GM18499 (cell line): ENCODE measurements around the gene MLX.

Experiments used
- ATAC-seq: cut with Tn5 transposase; IDR thresholded peaks from one replicate; pipeline ENCODE4 v1.9.1; 2021; ENCODE audit warnings: moderate number of reproducible peaks; ENCODE audit not compliant: insufficient read depth, unreplicated experiment

Gene MLX, protein sequence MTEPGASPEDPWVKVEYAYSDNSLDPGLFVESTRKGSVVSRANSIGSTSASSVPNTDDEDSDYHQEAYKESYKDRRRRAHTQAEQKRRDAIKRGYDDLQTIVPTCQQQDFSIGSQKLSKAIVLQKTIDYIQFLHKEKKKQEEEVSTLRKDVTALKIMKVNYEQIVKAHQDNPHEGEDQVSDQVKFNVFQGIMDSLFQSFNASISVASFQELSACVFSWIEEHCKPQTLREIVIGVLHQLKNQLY

DNA sequence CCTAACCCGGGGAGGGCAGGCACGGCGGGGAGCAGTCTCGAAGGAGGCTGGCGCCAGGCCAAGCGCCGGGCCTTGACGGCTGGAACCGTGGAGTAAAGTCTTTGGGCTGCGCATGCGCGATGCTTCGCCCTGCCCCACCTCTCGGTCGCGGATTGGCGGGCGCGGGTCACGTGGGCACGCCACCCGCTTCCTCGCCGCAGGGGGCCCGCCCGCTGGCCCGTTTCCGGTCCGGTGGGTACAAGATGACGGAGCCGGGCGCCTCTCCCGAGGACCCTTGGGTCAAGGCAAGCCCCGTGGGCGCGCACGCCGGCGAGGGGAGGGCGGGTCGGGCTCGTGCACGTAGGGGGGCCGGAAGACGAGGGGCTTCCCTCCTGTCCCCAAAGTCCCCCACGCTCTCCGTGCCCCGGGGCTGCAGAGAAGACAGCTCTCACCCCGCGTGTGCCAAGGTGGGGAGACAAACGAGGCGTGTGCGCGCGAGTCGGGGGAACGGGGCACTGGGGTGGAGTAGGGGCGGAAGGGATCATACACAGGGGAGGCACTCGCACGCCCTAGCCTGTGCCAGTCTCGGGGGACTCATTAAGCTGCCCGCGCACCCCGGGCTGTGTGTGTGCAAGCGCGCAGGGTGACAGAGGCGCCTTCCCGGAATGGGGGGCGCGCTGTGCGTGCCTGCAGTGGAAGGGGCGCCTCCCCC is at the start of gene MLX:
Gene MLX, plus strand, starts transcription at position 218 of the 691 bp plus-strand sequence. Its CDS starts 25 bp downstream, at position 243.
- ATAC-seq: no peak

DNA sequence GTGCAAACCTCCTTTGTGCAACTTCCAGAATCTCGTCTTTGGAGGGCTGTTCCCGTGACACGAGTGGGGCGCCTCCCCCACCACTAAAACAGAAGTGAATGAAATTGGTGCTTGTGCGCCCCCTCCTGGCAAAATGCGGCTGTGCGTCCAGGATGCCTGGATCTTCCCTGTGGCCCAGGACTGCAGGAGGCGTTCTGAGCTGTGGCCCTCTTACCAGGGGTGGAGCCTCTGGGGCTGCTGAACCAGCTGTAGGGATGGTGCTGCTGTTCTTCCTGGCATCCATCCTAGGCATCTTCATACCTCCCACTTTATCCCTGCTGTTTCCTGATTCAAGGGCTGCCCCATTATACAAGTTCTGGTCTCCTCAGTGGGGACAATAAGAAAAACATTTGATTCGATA is 49.4 kb upstream of the MLX start:
- ATAC-seq: no peak

DNA sequence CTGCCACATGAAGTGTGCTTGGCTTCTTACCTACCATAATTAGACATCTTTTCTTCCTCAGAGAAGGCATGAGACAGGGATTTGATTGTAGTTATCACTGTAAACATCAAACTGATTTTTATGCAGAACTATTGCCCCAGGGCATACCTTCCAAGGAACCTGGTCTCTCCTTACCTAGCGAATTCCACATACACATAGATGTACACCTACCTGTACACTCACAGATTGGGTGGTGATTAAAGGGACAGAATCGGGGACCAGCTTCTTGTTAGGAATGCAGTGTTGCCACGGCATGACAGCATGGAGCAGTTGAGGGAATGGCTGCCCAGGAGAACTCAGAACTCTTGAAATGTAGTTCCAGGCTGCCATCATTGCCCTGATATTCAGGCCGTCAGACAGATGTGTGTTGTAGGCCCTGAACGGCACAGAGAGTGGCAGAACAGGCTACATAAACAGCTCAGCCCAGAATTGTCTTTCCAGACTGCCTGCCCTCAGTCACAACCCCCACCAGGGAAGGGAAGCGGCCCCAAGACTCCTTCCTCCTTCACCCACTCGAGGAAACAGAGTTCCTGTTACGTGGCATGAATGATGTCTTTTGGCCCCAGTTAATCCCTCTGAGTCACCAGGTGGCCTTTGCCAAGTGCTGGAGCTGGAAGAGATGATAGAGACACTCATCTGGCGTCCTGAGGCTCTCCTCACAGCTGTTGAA is 48.7 kb upstream of the MLX start:
- no peak for ATAC-seq

DNA sequence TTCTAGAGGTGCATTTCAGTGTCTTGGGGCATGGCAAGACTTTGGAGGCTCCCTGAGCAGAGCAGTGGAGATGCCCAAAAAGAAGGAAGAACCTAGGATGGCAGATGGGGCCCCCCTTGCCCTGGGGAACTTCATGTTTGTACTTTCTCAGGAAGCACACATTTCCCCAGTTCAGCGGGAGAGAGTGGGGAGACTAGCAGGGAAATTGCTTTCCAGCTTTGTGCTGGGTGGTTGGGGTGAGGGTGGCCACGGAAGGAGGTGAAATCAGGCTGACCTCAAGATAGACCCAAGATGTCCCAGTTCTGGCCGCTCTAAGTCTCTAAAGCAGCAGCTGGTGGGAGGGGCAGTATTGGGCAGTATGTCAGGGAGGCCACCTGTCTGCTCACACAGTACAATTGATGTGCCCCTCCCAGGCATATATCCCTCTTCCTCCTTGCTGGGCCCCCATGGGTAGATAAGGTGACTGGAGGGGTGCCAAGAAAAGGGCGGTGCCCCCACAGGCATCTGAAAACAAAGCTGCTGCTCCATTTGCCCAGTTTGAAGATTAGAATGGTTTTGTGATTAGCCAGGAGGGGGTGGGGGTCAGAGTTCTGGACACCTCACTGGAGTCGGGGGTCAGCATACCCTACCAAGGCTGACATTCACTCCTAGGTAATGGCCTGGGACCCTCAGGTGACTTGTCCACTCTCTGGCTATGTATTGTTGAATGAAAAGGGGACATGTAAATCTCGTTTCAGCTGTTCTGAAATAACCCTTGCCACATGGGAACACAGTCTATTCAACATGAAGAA is 48.0 kb upstream of the MLX start:
- no peak for ATAC-seq

DNA sequence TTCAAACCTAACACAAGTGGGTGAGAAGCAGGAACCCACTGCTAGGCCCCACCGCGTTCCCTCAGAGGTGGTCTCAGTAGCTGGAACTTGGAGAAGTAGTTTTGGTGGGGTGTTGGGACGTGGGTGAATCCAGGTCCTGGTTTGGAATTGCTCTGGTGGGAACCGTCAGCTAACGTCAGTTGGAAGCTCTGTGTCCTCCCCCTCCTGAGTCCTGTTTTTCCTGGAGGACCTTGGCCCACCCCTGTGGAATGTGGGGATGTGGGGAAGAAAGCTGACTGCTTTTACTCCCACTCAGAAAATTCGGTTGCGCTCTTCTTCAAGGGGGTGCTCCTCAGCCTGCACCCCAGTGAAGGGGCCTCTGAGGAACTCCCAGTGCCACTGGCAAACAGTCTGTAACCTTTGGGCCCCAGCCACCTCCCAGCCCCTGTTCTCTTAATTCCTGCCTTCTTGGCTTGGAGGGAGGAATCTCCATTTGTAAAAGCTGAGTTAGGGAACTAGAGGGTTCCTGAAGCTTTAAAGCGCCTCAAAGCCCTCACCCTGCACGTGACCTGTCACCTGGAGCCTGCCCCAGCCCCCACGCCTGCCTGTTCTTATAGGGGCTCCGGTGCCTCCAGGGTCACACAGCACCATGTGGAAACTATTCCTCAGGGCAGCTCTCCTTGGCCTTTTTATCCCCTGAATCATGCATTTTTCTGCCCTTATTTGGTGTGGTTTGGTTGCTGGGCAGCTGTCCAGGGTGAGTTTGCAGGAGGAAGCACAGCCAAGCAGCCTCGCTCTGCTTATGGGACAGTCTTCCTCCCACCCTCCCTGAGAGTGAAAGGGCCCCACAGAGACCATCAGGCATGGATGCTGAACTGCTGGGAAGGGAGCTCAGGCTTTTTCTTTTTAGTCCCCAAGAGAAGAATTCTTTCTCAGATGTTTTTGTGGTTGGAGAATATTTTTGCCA is 47.1 kb upstream of the MLX start:
- ATAC-seq: no peak

DNA sequence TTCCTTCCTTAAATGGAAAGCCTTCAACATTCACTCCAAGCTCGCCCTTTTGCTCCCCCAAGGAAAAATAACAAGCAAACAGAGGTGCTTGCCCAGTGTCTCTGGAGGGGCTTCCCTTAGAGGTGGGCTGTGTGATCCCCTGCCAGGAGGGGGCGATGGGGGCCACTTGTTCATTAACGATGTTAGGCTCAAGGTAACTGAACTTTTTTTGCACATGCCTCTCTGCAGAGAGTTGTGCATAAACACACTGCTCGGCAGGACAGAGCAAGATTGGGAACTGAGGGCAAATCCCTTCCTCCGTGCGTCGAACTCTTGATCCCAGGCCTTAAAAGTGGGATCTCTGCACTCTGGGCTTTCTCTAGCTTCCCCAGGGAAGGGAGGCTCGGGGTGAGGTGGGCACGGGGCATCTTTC is 46.4 kb upstream of the MLX start:
- no peak for ATAC-seq

DNA sequence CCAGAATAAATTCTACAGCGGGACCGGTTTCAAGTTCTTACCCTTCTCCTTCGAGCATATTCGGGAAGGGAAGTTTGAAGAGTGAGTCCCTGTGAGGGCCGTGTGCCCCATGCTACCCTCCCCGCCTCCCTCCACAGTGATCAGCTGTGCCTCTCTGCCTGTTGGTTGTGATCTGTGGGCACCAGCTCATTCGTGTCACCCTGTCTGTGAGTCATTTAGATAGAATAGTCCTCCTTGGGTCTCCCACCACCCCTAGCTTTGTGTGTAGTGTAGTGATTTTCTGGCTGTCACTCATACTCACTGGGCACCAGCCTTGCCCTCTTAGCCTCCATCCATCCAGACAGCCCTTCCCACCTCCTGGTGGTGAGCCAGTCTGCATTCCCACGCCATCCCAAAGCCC is 45.9 kb upstream of the MLX start:
- ATAC-seq: no peak

DNA sequence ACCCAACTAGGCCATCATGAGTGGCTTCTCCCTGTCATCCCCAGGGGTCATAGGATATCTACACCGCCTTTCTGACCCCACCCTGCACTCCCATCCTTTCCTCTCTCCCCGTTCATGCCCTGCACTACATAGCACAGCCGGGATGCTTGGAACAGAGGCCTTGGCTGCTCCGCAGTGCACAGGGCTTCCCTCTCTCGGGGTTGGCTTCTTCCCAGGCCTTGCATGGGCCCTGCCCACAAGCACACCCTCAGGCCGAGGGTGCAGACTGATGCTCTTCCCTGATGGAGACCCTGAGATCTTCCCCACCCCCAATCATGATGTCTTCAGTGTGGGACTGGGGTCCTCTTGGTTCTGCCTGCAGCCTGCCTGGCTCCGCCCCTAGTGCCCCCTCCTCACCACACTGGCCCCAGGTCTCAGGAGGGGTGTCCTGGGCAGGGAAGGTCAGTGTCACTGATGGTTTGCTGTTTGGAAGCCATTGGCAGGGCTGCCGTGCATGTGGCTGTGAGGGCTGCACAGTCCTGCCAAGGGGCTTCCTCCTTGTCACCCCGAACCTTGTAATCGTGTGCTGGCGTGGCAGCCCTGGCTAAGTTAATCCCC is 45.1 kb upstream of the MLX start:
- no peak for ATAC-seq

DNA sequence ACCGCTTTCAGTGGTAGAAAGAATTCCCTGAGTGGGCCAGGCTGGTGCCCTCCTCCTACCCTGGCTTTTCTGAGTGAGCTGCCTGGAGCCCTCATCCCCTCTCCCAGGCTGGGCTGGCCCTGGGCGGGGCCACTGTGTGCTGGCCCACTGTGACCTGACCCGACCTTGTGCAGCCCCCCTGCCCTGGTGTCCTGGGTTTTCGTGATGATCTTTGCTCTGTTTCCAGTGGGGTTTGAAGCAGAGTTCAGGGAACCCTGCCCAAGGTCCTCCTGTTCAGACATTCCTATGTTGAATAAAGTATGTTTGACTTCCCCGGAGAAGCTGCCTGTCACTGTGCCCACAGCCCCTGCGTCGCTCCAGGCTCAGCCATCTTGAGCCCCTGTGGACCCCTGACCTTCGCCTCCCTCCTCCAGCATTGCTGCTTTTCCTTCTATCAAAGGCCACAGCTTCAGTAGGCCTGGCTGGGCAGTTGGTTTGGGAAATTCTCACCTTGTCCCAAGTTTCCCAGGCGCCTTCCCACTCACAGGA is 44.6 kb upstream of the MLX start:
- ATAC-seq: no peak

DNA sequence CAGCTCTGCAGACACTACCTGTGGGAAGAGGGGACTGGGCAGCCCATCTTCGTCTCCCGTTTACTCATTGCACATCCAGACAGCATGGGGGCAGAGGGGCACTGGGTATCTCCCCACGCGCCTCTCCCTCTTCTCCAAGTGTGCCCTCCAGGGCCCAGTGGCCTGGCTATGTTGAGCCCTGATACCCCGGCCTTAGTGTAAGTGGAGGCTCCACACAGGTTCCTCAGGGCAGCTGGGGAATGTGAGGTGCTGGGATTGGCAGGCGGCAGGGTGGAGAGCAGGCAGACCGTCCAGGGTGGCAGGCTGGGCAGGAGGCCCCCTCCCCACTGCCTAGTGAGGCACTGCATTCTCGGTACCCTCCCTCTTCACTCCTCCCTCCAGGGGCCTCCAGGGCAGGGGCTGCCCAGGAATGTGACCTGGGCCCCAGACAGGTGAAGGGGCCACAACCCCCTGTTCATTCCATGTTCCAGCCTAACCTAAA is 44.1 kb upstream of the MLX start:
- ATAC-seq: no peak

DNA sequence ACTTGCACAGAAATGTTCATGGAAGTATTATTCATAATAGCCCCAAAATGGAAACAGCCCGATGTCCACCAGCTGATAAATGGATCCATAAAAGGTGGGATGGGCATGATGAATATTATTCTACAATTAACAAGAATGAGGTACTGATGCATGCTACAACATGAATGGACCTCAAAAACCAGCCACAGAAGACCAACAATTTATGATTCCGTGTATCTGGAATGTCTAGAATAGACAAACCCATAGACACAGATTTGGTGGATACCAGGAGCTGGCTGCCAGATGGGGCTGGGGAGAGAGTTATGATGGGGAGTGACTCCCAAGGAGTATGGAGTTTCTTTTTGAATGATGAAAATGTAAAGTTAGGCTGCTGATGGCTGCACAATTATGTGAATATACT is 41.7 kb upstream of the MLX start:
- no peak for ATAC-seq

DNA sequence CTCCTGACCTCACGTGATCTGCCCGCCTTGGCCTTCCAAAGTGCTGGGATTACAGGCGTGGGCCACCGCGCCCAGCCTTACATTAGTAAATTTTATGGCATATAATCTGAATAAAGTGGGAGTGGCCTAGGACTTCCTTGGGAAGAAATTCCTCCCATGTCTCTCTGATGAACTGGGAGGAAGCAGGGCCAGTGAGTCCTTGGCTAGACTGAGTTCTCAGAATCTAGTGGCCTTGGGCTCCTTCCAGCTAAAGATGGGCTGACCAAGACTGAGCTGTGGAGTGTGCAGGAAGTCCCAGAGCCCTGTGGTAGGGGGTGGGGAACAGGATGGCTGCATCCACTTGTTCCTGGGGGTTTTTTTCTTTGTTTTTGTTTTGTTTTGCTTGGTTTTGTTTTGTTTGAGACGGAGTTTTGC is 40.9 kb upstream of the MLX start:
- no peak for ATAC-seq

DNA sequence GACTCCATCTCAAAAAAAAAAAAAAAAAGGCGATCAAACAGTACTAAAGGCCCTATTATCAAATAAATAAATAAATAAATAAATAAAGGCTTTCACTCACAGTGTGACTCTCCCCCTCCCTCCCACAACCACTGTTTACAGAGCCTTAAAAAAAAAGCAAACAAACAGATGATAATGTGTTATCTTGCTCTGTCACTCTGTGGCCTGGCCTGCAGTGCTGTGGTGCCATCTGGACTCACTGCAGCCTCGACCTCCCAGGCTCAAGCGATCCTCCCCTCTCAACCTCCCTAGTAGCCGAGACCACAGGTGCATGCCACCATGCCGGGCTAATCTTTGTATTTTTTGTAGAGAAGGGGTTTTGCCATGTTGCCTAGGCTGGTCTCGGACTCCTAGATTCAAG is 39.0 kb upstream of the MLX start:
- ATAC-seq: no peak

DNA sequence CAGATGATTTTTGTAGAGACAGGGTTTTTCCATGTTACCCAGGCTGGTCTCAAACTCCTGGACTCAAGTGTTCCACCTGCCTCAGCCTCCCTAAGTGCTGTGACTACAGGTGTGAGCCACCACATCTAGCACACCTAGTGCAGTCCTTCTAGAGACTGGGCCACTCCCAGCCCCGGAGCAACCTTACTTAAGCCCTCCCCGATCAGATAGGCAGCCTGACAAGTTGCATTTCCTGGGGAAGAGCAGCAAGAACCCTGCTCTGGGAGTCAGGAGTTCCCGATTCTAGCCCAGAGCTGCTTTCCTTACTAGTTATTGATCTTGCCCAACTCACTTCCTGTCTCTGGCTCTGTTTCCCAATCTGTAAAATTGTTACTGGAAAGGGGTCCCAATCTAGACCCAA is 37.8 kb upstream of the MLX start:
- ATAC-seq: no peak

DNA sequence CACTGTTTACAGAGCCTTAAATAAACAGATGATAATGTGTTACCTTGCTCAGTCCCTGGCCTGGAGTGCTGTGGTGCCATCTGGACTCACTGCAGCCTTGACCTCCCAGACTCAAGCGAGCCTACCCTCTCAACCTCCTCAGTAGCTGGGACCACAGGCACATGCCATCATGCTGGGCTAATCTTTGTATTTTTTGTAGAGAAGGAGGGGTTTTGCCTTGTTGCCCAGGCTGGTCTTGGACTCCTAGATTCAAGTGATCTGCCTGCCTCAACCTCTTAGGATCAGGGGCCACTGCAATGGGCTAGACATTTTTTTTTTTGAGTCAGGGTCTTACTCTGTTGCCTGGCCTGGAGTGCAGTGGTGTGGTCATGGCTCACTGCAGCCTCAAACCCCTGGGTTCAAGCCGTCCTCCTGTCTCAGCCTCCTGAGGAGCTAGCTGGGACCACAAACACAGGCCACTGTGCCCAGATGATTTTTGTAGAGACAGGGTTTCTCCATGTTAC is 35.9 kb upstream of the MLX start:
- ATAC-seq: no peak

DNA sequence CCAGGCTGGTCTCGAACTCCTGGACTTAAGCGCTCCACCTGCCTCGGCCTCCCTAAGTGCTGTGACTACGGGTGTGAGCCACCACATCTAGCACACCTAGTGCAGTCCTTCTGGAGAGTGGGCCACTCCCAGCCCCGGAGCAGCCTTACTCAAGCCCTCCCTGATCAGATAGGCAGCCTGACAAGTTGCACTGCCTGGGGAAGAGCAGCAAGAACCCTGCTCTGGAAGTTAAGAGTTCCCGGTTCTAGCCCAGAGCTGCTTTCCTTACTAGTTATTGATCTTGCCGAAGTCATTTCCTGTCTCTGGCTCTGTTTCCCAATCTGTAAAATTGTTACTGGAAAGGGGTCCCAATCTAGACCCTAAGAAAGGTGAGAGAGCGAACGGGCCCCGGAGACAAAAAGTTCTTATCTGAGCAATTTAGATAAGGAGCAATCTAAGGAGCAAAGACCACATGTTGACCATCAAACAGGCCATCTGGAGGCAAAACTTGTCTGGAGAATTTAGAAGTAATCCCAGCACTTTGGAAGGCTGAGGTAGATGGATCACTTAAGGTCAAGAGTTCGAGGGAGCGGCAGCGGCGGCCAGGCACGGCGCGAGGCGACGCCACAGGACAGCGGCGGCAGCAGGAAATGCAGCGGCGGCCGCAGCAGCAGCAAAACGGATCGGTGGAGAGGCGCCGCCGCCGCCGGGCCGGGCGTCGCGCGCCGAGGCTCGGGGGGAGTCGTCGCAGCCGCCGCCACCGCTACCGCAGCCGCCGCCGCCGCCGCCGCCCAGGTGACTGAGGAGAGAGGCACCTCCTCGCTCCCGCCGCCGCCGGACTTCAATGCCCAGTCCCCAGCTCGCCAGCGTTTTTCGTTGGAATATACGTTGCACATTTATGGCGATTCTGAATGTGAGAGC is 35.2 kb upstream of the MLX start:
- no peak for ATAC-seq

DNA sequence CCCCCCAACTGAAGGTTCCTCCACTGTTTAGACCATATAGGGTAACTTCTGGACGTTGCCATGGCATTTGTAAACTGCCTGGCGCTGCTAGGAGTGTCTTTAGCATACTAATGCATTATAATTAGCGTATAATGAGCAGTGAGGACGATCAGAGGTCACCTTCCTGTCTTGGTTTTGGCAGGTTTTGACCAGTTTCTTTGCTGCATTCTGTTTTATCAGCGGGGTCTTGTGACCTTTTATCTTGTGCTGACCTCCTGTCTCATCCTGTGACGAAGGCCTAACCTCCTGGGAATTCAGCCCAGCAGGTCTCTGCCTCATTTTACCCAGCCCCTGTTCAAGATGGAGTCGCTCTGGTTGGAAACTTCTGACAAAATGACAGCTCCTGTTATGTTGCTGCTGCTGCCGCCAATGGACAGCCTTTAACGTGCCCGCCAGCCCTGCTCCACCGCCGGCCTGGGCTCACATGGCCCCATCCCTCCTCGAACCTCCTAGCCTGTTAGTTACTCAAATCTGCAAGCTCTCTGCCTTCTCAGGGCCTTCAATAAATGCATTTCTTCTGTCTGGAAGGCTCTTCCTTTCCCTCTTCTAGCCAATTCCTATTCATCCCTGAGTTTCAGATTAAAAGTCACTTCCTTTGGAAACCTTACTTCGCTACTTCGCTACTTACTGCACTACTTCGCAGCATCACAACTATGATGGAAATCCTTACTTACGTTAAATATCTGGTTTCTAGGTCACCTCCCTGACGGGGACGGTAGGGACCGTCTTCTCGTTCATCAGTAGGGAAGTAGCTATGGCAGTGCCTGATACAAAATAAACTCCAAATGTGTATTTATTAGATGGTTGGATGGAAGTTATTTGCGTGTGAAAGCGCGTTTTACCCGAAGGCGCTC is 31.5 kb upstream of the MLX start:
- ATAC-seq: no peak
